Measurements from ENCODE around the gene HOXA9. TPM values are rescaled to one million over a fixed set of nuclear protein-coding genes. Genes with fewer than 3 reads are reported as not detected.

The HOXA9 gene
- total RNA-seq, 1 experiment from 2014 or later: 16.7 TPM

DNA sequence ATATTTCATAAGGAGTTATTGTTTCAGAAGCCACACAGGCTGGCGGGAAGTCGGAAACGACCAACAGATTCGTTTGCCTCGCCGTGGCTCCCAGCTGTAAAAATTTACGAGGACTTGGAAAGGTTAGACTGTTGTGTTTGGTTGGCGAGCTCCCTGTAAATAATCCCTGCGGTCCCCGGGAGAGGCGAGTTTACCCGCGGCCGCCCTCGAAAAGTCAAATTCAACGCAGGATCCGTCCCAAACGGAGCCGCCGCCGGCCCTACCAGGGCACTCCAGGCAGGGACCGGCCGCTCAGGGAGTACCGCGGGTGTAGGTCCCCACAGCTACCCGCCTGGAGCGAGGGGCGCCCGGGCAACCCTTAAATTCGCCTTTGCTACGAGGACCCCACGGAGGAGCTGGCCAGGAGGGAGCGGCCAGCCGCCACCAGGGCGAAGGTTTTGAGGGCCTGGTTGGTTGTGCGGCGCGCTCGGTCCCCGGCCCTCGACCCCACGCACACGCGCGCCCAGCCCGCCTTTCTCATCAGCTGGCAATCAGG is 726 bp upstream of the HOXA9 start:
- BruUV-seq (replicated peaks): no TSS peak
- no peaks in the 10 kb centered on the region for H3K9me3 ChIP-seq
- peaks cover 5% of the 10 kb centered on the region; the same call in 1 of the 2 replicates for H3K4me1 ChIP-seq
- peak overlapping the region; percentile 42 for H3K27ac Mint-ChIP-seq (ENCODE audit: unreplicated experiment)
- H3K4me3 Mint-ChIP-seq (ENCODE audit: unreplicated experiment): peak overlapping the region; percentile 78
- H3K9me3 Mint-ChIP-seq (ENCODE audit: unreplicated experiment): no peaks in the 10 kb centered on the region
- peak overlapping the region; percentile 66 for H3K4me3 ChIP-seq (ENCODE audit: low read depth, low read length)
- DNase-seq: no peak
- intact Hi-C loops (cut with micrococcal nuclease; ENCODE audit: unreplicated experiment): loop anchor here (10.0 kb wide), 1 partner anchor 961 kb away; the partner anchor contains the start of genes CBX3 and HNRNPA2B1
- H3K27me3 ChIP-seq (replicated peaks; ENCODE audit: control insufficient read depth, insufficient read depth, low read length): no peaks in the 10 kb centered on the region
- no peaks in the 10 kb centered on the region for H3K36me3 ChIP-seq (ENCODE audit: control insufficient read depth, insufficient read depth, low read length)
- ChIA-PET CTCF (interaction anchor here (0.5 to 0.8 kb wide), 2 partner anchors 10 to 503 kb away, joined by 3 read pairs; no protein-coding TSS in a partner anchor), POLR2A (no interaction called here)
- peaks cover 11% of the 10 kb centered on the region for H3K36me3 Mint-ChIP-seq (ENCODE audit: insufficient read depth, unreplicated experiment)
- TF ChIP-seq, protein P1, sequence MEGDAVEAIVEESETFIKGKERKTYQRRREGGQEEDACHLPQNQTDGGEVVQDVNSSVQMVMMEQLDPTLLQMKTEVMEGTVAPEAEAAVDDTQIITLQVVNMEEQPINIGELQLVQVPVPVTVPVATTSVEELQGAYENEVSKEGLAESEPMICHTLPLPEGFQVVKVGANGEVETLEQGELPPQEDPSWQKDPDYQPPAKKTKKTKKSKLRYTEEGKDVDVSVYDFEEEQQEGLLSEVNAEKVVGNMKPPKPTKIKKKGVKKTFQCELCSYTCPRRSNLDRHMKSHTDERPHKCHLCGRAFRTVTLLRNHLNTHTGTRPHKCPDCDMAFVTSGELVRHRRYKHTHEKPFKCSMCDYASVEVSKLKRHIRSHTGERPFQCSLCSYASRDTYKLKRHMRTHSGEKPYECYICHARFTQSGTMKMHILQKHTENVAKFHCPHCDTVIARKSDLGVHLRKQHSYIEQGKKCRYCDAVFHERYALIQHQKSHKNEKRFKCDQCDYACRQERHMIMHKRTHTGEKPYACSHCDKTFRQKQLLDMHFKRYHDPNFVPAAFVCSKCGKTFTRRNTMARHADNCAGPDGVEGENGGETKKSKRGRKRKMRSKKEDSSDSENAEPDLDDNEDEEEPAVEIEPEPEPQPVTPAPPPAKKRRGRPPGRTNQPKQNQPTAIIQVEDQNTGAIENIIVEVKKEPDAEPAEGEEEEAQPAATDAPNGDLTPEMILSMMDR (IDR thresholded peaks at IDR 0.05; ENCODE audit: insufficient read depth in 1 of 2, low read depth in 1 of 2, low read length in 1 of 2, severe bottlenecking in 1 of 2, unreplicated experiment in 1 of 2): no peak
- no peaks in the 10 kb centered on the region for H3K27me3 Mint-ChIP-seq (ENCODE audit: insufficient read depth, unreplicated experiment)
- H3K4me1 Mint-ChIP-seq (ENCODE audit: low read depth, unreplicated experiment): peaks cover 7% of the 10 kb centered on the region

DNA sequence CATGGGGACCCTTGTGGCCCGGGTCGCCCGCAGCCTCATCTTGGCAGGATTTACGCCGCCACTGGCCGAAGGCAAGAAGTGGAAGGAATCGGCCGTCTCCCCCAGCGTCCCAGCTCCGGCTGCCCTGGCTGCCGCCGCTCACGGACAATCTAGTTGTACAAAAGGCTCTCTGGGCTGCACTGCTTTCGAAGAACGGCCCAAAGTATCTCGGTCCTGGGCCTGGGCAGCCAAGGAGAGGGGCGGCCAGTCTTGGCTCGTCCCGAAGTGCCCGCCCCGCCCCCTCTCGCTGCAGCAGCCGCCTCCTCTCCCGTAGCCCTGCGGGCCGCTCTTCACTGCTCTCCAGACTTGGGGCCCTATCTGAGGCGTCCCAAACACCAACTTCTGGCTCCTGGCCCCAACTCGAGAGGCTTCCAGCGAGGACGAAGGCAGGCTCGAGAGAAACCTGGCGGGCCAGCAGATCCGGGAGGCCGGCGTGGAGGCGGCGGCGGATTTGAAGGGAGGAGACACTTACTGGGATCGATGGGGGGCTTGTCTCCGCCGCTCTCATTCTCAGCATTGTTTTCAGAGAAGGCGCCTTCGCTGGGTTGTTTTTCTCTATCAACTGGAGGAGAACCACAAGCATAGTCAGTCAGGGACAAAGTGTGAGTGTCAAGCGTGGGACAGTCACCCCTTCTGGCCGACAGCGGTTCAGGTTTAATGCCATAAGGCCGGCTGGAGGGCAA is 809 bp downstream of the HOXA9 start:
- no TSS peak for BruUV-seq (replicated peaks)
- Histone ChIP-seq H3K27me3 (replicated peaks; ENCODE audit: control insufficient read depth, insufficient read depth, low read length) (no peaks in the 10 kb centered on the region), H3K9me3 (no peaks in the 10 kb centered on the region), H3K36me3 (ENCODE audit: control insufficient read depth, insufficient read depth, low read length) (no peaks in the 10 kb centered on the region), H3K4me1 (peaks cover 7% of the 10 kb centered on the region), H3K4me3 (ENCODE audit: low read depth, low read length) (peak overlapping the region; percentile 66)
- Mint-ChIP-seq H3K36me3 (ENCODE audit: insufficient read depth, unreplicated experiment) (peaks cover 11% of the 10 kb centered on the region), H3K9me3 (ENCODE audit: unreplicated experiment) (no peaks in the 10 kb centered on the region), H3K4me3 (ENCODE audit: unreplicated experiment) (peak overlapping the region; percentile 78), H3K4me1 (ENCODE audit: low read depth, unreplicated experiment) (peaks cover 13% of the 10 kb centered on the region), H3K27ac (ENCODE audit: unreplicated experiment) (no peak overlapping the region), H3K27me3 (ENCODE audit: insufficient read depth, unreplicated experiment) (no peaks in the 10 kb centered on the region)
- POLR2A ChIA-PET: interaction anchor here (0.6 kb wide), 1 partner anchor 577 kb away, joined by 3 read pairs; no protein-coding TSS in a partner anchor
- CTCF ChIA-PET: interaction anchor here (0.9 to 1.0 kb wide), 2 partner anchors 14 to 15 kb away, joined by 3 to 4 read pairs; no protein-coding TSS in a partner anchor
- TF ChIP-seq, protein P1 (IDR thresholded peaks at IDR 0.05; ENCODE audit: insufficient read depth in 1 of 2, low read depth in 1 of 2, low read length in 1 of 2, severe bottlenecking in 1 of 2, unreplicated experiment in 1 of 2): peak in 1 of 2 experiments; percentile 9
- intact Hi-C loops (cut with micrococcal nuclease; ENCODE audit: unreplicated experiment): loop anchor here (5.0 to 10.0 kb wide), 2 partner anchors 302 to 960 kb away; partner anchors contain the start of genes CBX3, HNRNPA2B1 and SKAP2
- DNase-seq: peak in 1 of 2 experiments; percentile 41

- H3K4me1 ChIP-seq: peaks cover 7% of the 10 kb centered on the region
- peak overlapping the region; percentile 66 for H3K4me3 ChIP-seq (ENCODE audit: low read depth, low read length)
- peaks cover 14% of the 10 kb centered on the region for H3K4me1 Mint-ChIP-seq (ENCODE audit: low read depth, unreplicated experiment)
- H3K27ac Mint-ChIP-seq (ENCODE audit: unreplicated experiment): no peak overlapping the region
- peaks cover 11% of the 10 kb centered on the region for H3K36me3 Mint-ChIP-seq (ENCODE audit: insufficient read depth, unreplicated experiment)
- no TSS peak for BruUV-seq (replicated peaks)
- CTCF ChIA-PET: no interaction called here
- H3K27me3 Mint-ChIP-seq (ENCODE audit: insufficient read depth, unreplicated experiment): no peaks in the 10 kb centered on the region
- peak overlapping the region; percentile 78 for H3K4me3 Mint-ChIP-seq (ENCODE audit: unreplicated experiment)
- intact Hi-C loops (cut with micrococcal nuclease; ENCODE audit: unreplicated experiment): loop anchor here (5.0 to 10.0 kb wide), 2 partner anchors 302 to 959 kb away; partner anchors contain the start of genes CBX3, HNRNPA2B1 and SKAP2
- TF ChIP-seq, protein P1 (IDR thresholded peaks at IDR 0.05; ENCODE audit: insufficient read depth in 1 of 2, low read depth in 1 of 2, low read length in 1 of 2, severe bottlenecking in 1 of 2, unreplicated experiment in 1 of 2): no peak
- H3K36me3 ChIP-seq (ENCODE audit: control insufficient read depth, insufficient read depth, low read length): no peaks in the 10 kb centered on the region
- POLR2A ChIA-PET: no interaction called here
- no peaks in the 10 kb centered on the region for H3K9me3 ChIP-seq
- no peaks in the 10 kb centered on the region for H3K27me3 ChIP-seq (replicated peaks; ENCODE audit: control insufficient read depth, insufficient read depth, low read length)
- no peak for DNase-seq
- no peaks in the 10 kb centered on the region for H3K9me3 Mint-ChIP-seq (ENCODE audit: unreplicated experiment)
Measured at GRCh38 chr7:27164045-27164366, 1.3 kb downstream of the HOXA9 start.

Measured in Caco-2 (cell line).